ENCODE measurements around the gene FNDC3B.
A peak's percentile ranks its signal among the peaks of the same experiment; 100 is the strongest.
"Not testable (repeated sequence)": the region's sequence is repeated elsewhere in the genome, so short reads cannot be mapped to it uniquely, and the experiment has no call there.

The FNDC3B gene

GRCh38 chr3:172039436-172040077 lies at the start of gene FNDC3B:
Gene FNDC3B, plus strand, starts transcription at chr3:172039578. Its CDS starts 72,902 bp downstream, at chr3:172112480.
- peak; percentile 81 for DNase-seq

- DNase-seq, result not testable (repeated sequence)
These were observed 49.1 kb upstream of the FNDC3B start for GRCh38 chr3:171990239-171990638.

GRCh38 chr3:171991166-171991565 lies 48.2 kb upstream of the FNDC3B start:
- DNase-seq, result no peak

GRCh38 chr3:171994646-171995428 lies 44.5 kb upstream of the FNDC3B start:
- no peak for DNase-seq

GRCh38 chr3:171995486-171995885 lies 43.9 kb upstream of the FNDC3B start:
- no peak for DNase-seq

GRCh38 chr3:171996178-171996817 lies 43.1 kb upstream of the FNDC3B start:
- DNase-seq, result no peak

GRCh38 chr3:171998731-171999130 lies 40.6 kb upstream of the FNDC3B start:
- DNase-seq, result not testable (repeated sequence)

- DNase-seq, result not testable (repeated sequence)
These were observed 37.8 kb upstream of the FNDC3B start for GRCh38 chr3:172001616-172002015.

- DNase-seq, result no peak
These were observed 36.8 kb upstream of the FNDC3B start for GRCh38 chr3:172002512-172003078.

GRCh38 chr3:172003146-172003545 lies 36.2 kb upstream of the FNDC3B start:
- DNase-seq, result no peak

- no peak for DNase-seq
These were observed 32.4 kb upstream of the FNDC3B start for GRCh38 chr3:172007065-172007370.

GRCh38 chr3:172009803-172010202 lies 29.6 kb upstream of the FNDC3B start:
- no peak for DNase-seq

- DNase-seq, result no peak
These were observed 26.6 kb upstream of the FNDC3B start for GRCh38 chr3:172012775-172013174.

GRCh38 chr3:172014145-172014544 lies 25.2 kb upstream of the FNDC3B start:
- no peak for DNase-seq

GRCh38 chr3:172018364-172018763 lies 21.0 kb upstream of the FNDC3B start:
- DNase-seq, result no peak

GRCh38 chr3:172020763-172021162 lies 18.6 kb upstream of the FNDC3B start:
- DNase-seq, result no peak

- peak; percentile 13 for DNase-seq
These were observed 18.2 kb upstream of the FNDC3B start for GRCh38 chr3:172021164-172021563.

- no peak for DNase-seq
These were observed 17.5 kb upstream of the FNDC3B start for GRCh38 chr3:172021859-172022258.

- no peak for DNase-seq
These were observed 15.5 kb upstream of the FNDC3B start for GRCh38 chr3:172023915-172024314.

- no peak for DNase-seq
These were observed 14.7 kb upstream of the FNDC3B start for GRCh38 chr3:172024679-172025078.

- no peak for DNase-seq
These were observed 9.8 kb upstream of the FNDC3B start for GRCh38 chr3:172029425-172030098.

- no peak for DNase-seq
These were observed 9.2 kb upstream of the FNDC3B start for GRCh38 chr3:172030181-172030580.

GRCh38 chr3:172031996-172032395 lies 7.4 kb upstream of the FNDC3B start:
- no peak for DNase-seq

Data from NCI-H1048 (cell line).